Fibroblast of the aortic adventitia (primary cell): ENCODE data around the gene MISP3. TPM values are rescaled to one million over a fixed set of nuclear protein-coding genes. Genes with fewer than 3 reads are reported as not detected.
A peak's percentile ranks its signal among the peaks of the same experiment; 100 is the strongest.
"Not testable (repeated sequence)": the region's sequence is repeated elsewhere in the genome, so short reads cannot be mapped to it uniquely, and the experiment has no call there.

Experiments used
- DNase-seq: peaks from one replicate; pipeline ENCODE4 v3.0.0-alpha.2; 2010; ENCODE audit warnings: low read depth
- H3K4me3 ChIP-seq: 2 replicates; pipeline ENCODE4 v1.5.1; 2011; ENCODE audit warnings: low read depth, mild to moderate bottlenecking, control low read depth, low read length, moderate library complexity
- total RNA-seq: library from RNA; depleted of rRNA; stranded (reverse); fragments of >200 nt; gene quantifications from 2 replicates; pipeline ENCODE4 v1.2.3, GENCODE V29; 2012; ENCODE audit warnings: low replicate concordance
- TF ChIP-seq, protein P1 (sequence below): IDR thresholded peaks from 2 replicates; pipeline ENCODE4 v1.5.1; 2011; ENCODE audit warnings: mild to moderate bottlenecking, low read length, control low read depth, inconsistent platforms; ENCODE audit not compliant: insufficient read depth

Gene MISP3
- total RNA-seq, 1 donor = 0.72 TPM

GRCh38 chr19:14048443-14049153 is 24.0 kb upstream of the MISP3 start:
- no peak for DNase-seq
- H3K4me3 ChIP-seq = no peak overlapping the region
- TF ChIP-seq, protein P1, sequence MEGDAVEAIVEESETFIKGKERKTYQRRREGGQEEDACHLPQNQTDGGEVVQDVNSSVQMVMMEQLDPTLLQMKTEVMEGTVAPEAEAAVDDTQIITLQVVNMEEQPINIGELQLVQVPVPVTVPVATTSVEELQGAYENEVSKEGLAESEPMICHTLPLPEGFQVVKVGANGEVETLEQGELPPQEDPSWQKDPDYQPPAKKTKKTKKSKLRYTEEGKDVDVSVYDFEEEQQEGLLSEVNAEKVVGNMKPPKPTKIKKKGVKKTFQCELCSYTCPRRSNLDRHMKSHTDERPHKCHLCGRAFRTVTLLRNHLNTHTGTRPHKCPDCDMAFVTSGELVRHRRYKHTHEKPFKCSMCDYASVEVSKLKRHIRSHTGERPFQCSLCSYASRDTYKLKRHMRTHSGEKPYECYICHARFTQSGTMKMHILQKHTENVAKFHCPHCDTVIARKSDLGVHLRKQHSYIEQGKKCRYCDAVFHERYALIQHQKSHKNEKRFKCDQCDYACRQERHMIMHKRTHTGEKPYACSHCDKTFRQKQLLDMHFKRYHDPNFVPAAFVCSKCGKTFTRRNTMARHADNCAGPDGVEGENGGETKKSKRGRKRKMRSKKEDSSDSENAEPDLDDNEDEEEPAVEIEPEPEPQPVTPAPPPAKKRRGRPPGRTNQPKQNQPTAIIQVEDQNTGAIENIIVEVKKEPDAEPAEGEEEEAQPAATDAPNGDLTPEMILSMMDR = peak; percentile 86

DNA sequence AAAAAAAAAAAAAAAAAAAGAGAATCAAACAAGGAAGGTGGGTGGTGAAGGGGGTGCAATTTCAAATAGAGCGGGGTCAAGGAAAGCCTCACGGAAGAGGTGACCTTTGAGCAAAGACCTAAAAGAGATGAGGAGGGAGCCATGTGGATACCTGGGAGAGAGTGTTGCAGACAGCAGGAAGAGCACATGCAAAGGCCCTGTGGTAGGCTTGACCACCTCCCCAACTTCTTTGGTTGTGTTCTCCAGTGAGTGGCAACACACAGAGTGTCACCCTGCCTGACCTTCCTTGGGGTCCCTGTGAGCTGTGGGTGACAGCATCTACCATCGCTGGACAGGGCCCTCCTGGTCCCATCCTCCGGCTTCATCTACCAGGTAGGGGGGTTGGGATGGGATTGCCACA is 22.1 kb upstream of the MISP3 start:
- TF ChIP-seq, protein P1 = no peak
- no peak overlapping the region for H3K4me3 ChIP-seq
- no peak for DNase-seq

GRCh38 chr19:14050961-14051360 is 21.6 kb upstream of the MISP3 start:
- H3K4me3 ChIP-seq, DNase-seq: not testable (repeated sequence)

DNA sequence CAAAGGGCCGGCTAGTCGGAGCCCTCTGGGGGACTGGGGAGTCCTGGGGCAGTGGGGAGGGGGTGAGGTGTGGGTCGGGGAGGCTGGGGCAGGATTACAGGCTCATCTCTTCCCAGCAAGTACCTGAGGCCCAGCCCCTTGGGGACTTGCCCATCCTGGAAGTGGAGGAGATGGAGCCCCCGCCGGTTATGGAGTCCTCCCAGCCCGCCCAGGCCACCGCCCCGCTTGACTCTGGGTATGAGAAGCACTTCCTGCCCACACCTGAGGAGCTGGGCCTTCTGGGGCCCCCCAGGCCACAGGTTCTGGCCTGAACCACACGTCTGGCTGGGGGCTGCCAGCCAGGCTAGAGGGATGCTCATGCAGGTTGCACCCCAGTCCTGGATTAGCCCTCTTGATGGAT is 20.6 kb upstream of the MISP3 start:
- DNase-seq = no peak
- no peak overlapping the region for H3K4me3 ChIP-seq
- TF ChIP-seq, protein P1 = no peak

DNA sequence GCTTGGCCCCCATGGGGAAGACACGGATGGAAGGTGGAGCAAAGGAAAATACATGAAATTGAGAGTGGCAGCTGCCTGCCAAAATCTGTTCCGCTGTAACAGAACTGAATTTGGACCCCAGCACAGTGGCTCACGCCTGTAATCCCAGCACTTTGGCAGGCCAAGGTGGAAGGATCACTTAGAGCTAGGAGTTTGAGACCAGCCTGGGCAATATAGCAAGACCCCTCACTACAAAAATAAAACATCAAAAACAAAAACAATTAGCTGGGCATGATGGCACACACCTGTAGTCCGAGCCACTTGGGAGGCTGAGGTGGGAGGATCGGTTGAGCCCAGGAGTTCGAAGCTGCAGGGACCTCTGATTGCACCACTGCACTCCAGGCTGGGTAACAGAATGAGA is 20.1 kb upstream of the MISP3 start:
- TF ChIP-seq, protein P1 = no peak
- no peak for DNase-seq
- no peak overlapping the region for H3K4me3 ChIP-seq

- no peak overlapping the region for H3K4me3 ChIP-seq
- TF ChIP-seq, protein P1 = no peak
- no peak for DNase-seq
Observed at GRCh38 chr19:14053032-14053431, 19.6 kb upstream of the MISP3 start.

DNA sequence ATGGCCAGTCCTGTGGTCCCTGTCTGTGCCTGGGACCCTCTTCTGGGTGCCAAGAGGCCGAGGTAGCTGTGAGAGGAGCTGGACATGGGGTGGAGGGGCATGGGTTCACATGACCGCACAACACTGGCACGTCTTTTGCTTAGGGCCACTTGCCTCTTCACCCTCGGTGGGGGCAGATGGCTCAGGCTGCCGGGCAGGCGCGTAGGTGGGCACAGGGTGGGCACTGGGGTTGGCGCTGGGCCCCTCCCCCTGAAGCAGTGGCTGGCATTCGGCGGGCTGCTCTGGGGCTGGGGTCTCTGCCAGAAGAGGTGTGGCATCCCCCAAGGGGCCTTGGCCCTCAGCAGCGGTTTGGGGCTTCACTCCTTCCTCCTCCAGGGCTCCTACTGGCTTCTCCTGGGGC is 19.1 kb upstream of the MISP3 start:
- TF ChIP-seq, protein P1 = no peak

More for the DNA sequence above, 19.1 kb upstream of the MISP3 start:
- DNase-seq = no peak
- H3K4me3 ChIP-seq = no peak overlapping the region
